ENCODE measurements around the gene SLC26A1. TPM values are rescaled to one million over a fixed set of nuclear protein-coding genes. Genes with fewer than 3 reads are reported as not detected.
A peak's percentile ranks its signal among the peaks of the same experiment; 100 is the strongest.

Gene SLC26A1
- total RNA-seq, 1 donor from 2014 or later: not detected

- Mint-ChIP-seq H3K27me3 (no peaks in the 10 kb centered on the region), H3K27ac (no peak overlapping the region), H3K9me3 (no peaks in the 10 kb centered on the region), H3K4me3 (no peak overlapping the region), H3K36me3 (ENCODE audit: low read depth) (peaks cover 7% of the 10 kb centered on the region), H3K4me1 (peaks cover 35% of the 10 kb centered on the region)
- ChIA-PET POLR2A (no interaction called here), CTCF (no interaction called here)
- TF ChIP-seq CTCF (IDR thresholded peaks at IDR 0.05): no peak
- DNase-seq (no peak), ATAC-seq (ENCODE audit: low read depth) (no peak)
- intact Hi-C loops (cut with micrococcal nuclease): no loop called here
These were observed 30.0 kb upstream of the SLC26A1 start for GRCh38 chr4:1023075-1023640.

- no peak for ATAC-seq (ENCODE audit: low read depth)
- no peak overlapping the region for H3K27ac Mint-ChIP-seq
- DNase-seq: no peak
- H3K27me3 Mint-ChIP-seq: no peaks in the 10 kb centered on the region
- no peak overlapping the region for H3K4me3 Mint-ChIP-seq
- ChIA-PET CTCF (no interaction called here), POLR2A (interaction anchor here (0.6 kb wide), 1 partner anchor 1230 kb away, joined by 4 read pairs; no protein-coding TSS in a partner anchor)
- H3K36me3 Mint-ChIP-seq (ENCODE audit: low read depth): peaks cover 7% of the 10 kb centered on the region
- peaks cover 35% of the 10 kb centered on the region for H3K4me1 Mint-ChIP-seq
- intact Hi-C loops (cut with micrococcal nuclease): no loop called here
- no peaks in the 10 kb centered on the region for H3K9me3 Mint-ChIP-seq
- no peak for TF ChIP-seq CTCF (IDR thresholded peaks at IDR 0.05)
These were observed 29.5 kb upstream of the SLC26A1 start for GRCh38 chr4:1022739-1023066.

- ChIA-PET POLR2A (interaction anchor here (0.6 to 1.4 kb wide), 7 partner anchors 9 to 1231 kb away, joined by 3 to 6 read pairs (median 4); partner anchors contain the start of genes GAK and TMEM175), CTCF (no interaction called here)
- H3K36me3 Mint-ChIP-seq (ENCODE audit: low read depth): peaks cover 7% of the 10 kb centered on the region
- ATAC-seq (ENCODE audit: low read depth): no peak
- H3K9me3 Mint-ChIP-seq: no peaks in the 10 kb centered on the region
- H3K27me3 Mint-ChIP-seq: no peaks in the 10 kb centered on the region
- peak overlapping the region; percentile 62 for H3K27ac Mint-ChIP-seq
- intact Hi-C loops (cut with micrococcal nuclease): no loop called here
- peak overlapping the region; percentile 56 for H3K4me3 Mint-ChIP-seq
- peaks cover 35% of the 10 kb centered on the region for H3K4me1 Mint-ChIP-seq
- DNase-seq: no peak
- no peak for TF ChIP-seq CTCF (IDR thresholded peaks at IDR 0.05)
These were observed 29.0 kb upstream of the SLC26A1 start for GRCh38 chr4:1022051-1022738.

- peak; percentile 79 for ATAC-seq (ENCODE audit: low read depth)
- peak; percentile 57 for DNase-seq
- POLR2A ChIA-PET: interaction anchor here (0.7 to 1.4 kb wide), 6 partner anchors 9 to 89 kb away, joined by 3 to 6 read pairs (median 4); partner anchors contain the start of genes GAK and TMEM175
These were observed 28.3 kb upstream of the SLC26A1 start for GRCh38 chr4:1021386-1022050.

More at GRCh38 chr4:1021386-1022050, 28.3 kb upstream of the SLC26A1 start:
- TF ChIP-seq CTCF (IDR thresholded peaks at IDR 0.05): no peak
- H3K4me3 Mint-ChIP-seq: peak overlapping the region; percentile 56
- H3K9me3 Mint-ChIP-seq: no peaks in the 10 kb centered on the region
- CTCF ChIA-PET: no interaction called here
- intact Hi-C loops (cut with micrococcal nuclease): loop anchor here (1.0 kb wide), 2 partner anchors 9 to 48 kb away; partner anchors contain the start of gene DGKQ
- H3K36me3 Mint-ChIP-seq (ENCODE audit: low read depth): peaks cover 7% of the 10 kb centered on the region
- H3K27me3 Mint-ChIP-seq: no peaks in the 10 kb centered on the region
- H3K27ac Mint-ChIP-seq: peak overlapping the region; percentile 62
- peaks cover 32% of the 10 kb centered on the region for H3K4me1 Mint-ChIP-seq
